HEK293 (cell line): Measurements from ENCODE around the gene METAP1D.

Source experiments
- GFI1B ChIP-seq: fragments of 450-650 bp; formaldehyde crosslinking; IDR thresholded peaks from 2 replicates; pipeline ENCODE4 v1.5.1; 2016; ENCODE audit warnings: missing biosample characterization, missing genetic modification characterization
- GLIS2 ChIP-seq: fragments of 450-650 bp; formaldehyde crosslinking; IDR thresholded peaks from 2 replicates; pipeline ENCODE4 v1.5.1; 2016; ENCODE audit warnings: missing biosample characterization, missing genetic modification characterization
- KLF8 ChIP-seq: fragments of 450-650 bp; formaldehyde crosslinking; IDR thresholded peaks from 2 replicates; pipeline ENCODE4 v1.5.1; 2016; ENCODE audit warnings: missing biosample characterization, missing genetic modification characterization
- MYNN ChIP-seq: fragments of 450-650 bp; formaldehyde crosslinking; IDR thresholded peaks from 2 replicates; pipeline ENCODE4 v1.5.1; 2016; ENCODE audit warnings: missing biosample characterization, missing genetic modification characterization, borderline replicate concordance
- SCRT2 ChIP-seq: fragments of 450-650 bp; formaldehyde crosslinking; IDR thresholded peaks from 2 replicates; pipeline ENCODE4 v1.5.1; 2016; ENCODE audit warnings: missing biosample characterization, missing genetic modification characterization
- TRIM28 ChIP-seq: IDR thresholded peaks from 2 replicates; pipeline ENCODE4 v1.6.1; 2011; ENCODE audit warnings: low read length, control low read depth, borderline replicate concordance
- ZNF146 ChIP-seq: fragments of 450-650 bp; formaldehyde crosslinking; IDR thresholded peaks from 2 replicates; pipeline ENCODE4 v1.5.1; 2016; ENCODE audit warnings: missing biosample characterization, missing genetic modification characterization
- ZNF16 ChIP-seq: fragments of 450-650 bp; formaldehyde crosslinking; IDR thresholded peaks from 2 replicates; pipeline ENCODE4 v1.5.1; 2016; ENCODE audit warnings: low read depth, missing biosample characterization, missing genetic modification characterization
- ZNF223 ChIP-seq: fragments of 450-650 bp; formaldehyde crosslinking; IDR thresholded peaks from 2 replicates; pipeline ENCODE4 v1.5.1; 2016; ENCODE audit warnings: missing biosample characterization, missing genetic modification characterization
- ZNF341 ChIP-seq: fragments of 450-650 bp; formaldehyde crosslinking; IDR thresholded peaks from 2 replicates; pipeline ENCODE4; 2016; ENCODE audit warnings: low read depth, missing biosample characterization, missing genetic modification characterization
- ZNF416 ChIP-seq: fragments of 450-650 bp; formaldehyde crosslinking; IDR thresholded peaks from 2 replicates; pipeline ENCODE4 v1.5.1; 2016; ENCODE audit warnings: missing biosample characterization, missing genetic modification characterization
- ZNF530 ChIP-seq: fragments of 450-650 bp; formaldehyde crosslinking; IDR thresholded peaks from 2 replicates; pipeline ENCODE4 v1.5.1; 2016; ENCODE audit warnings: low read depth, missing biosample characterization, missing genetic modification characterization
- ZNF585B ChIP-seq: fragments of 450-650 bp; formaldehyde crosslinking; IDR thresholded peaks from 2 replicates; pipeline ENCODE4 v1.5.1; 2016; ENCODE audit warnings: missing biosample characterization, missing genetic modification characterization
- ZNF629 ChIP-seq: fragments of 450-650 bp; formaldehyde crosslinking; IDR thresholded peaks from 2 replicates; pipeline ENCODE4 v1.5.1; 2017; ENCODE audit warnings: missing biosample characterization, missing genetic modification characterization
- ZNF660 ChIP-seq: fragments of 450-650 bp; IDR thresholded peaks from 2 replicates; pipeline ENCODE4 v1.5.1; 2018; ENCODE audit warnings: missing biosample characterization, mild to moderate bottlenecking, missing genetic modification characterization
- ZNF747 ChIP-seq: fragments of 450-650 bp; formaldehyde crosslinking; IDR thresholded peaks from 2 replicates; pipeline ENCODE4 v1.5.1; 2016; ENCODE audit warnings: missing biosample characterization, missing genetic modification characterization
- ZNF837 ChIP-seq: fragments of 450-650 bp; formaldehyde crosslinking; IDR thresholded peaks from 2 replicates; pipeline ENCODE4 v1.5.1; 2016; ENCODE audit warnings: missing biosample characterization, missing genetic modification characterization
- ZSCAN16 ChIP-seq: fragments of 450-650 bp; formaldehyde crosslinking; IDR thresholded peaks from 2 replicates; pipeline ENCODE4 v1.5.1; 2016; ENCODE audit warnings: missing biosample characterization, missing genetic modification characterization
- TF ChIP-seq, protein P1 (sequence below): fragments of 450-650 bp; formaldehyde crosslinking; IDR thresholded peaks from 2 replicates; pipeline ENCODE4 v1.5.1; 2016; ENCODE audit warnings: missing biosample characterization, missing genetic modification characterization
- TF ChIP-seq, protein P2 (sequence below): fragments of 450-650 bp; formaldehyde crosslinking; IDR thresholded peaks from 2 replicates; pipeline ENCODE4 v1.5.1; 2016; ENCODE audit warnings: missing biosample characterization, missing genetic modification characterization
- TF ChIP-seq, protein P3 (sequence below): fragments of 450-650 bp; formaldehyde crosslinking; IDR thresholded peaks from 2 replicates; pipeline ENCODE4 v1.5.1; 2017; ENCODE audit warnings: missing biosample characterization, missing genetic modification characterization
- TF ChIP-seq, protein P4 (sequence below): fragments of 450-650 bp; formaldehyde crosslinking; IDR thresholded peaks from 2 replicates; pipeline ENCODE4 v1.5.1; 2016; ENCODE audit warnings: missing biosample characterization, missing genetic modification characterization
- TF ChIP-seq, protein P5 (sequence below): fragments of 450-650 bp; formaldehyde crosslinking; IDR thresholded peaks from 2 replicates; pipeline ENCODE4 v1.5.1; 2016; ENCODE audit warnings: missing biosample characterization, missing genetic modification characterization
- TF ChIP-seq, protein P6 (sequence below): fragments of 450-650 bp; formaldehyde crosslinking; conservative IDR thresholded peaks from 2 replicates; pipeline ENCODE4 v1.5.1; 2016; ENCODE audit warnings: low read depth, missing biosample characterization, missing genetic modification characterization
- TF ChIP-seq, protein P7 (sequence below): fragments of 450-650 bp; formaldehyde crosslinking; IDR thresholded peaks from 2 replicates; pipeline ENCODE4 v1.5.1; 2017; ENCODE audit warnings: missing biosample characterization, missing genetic modification characterization

The METAP1D gene

DNA sequence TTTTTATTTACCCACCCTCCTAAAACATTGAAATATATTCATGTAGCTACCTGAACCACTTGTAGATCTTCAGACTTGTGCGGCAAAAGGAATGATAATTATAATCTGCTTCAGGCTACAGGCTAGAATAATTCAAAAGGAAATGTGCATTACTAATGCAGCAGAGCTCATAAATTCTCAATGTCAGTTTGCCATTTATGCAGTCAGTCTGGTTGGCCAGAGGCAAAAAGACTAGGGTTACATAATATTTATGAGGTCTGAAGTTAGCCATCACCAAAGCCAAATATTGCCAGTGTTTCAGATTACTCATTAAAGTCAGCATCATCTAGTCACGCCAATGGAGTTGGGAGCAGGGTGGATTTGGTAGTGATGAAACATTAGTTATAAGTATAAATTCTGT, 38.9 kb downstream of the METAP1D start (continued):
- TF ChIP-seq, protein P1, sequence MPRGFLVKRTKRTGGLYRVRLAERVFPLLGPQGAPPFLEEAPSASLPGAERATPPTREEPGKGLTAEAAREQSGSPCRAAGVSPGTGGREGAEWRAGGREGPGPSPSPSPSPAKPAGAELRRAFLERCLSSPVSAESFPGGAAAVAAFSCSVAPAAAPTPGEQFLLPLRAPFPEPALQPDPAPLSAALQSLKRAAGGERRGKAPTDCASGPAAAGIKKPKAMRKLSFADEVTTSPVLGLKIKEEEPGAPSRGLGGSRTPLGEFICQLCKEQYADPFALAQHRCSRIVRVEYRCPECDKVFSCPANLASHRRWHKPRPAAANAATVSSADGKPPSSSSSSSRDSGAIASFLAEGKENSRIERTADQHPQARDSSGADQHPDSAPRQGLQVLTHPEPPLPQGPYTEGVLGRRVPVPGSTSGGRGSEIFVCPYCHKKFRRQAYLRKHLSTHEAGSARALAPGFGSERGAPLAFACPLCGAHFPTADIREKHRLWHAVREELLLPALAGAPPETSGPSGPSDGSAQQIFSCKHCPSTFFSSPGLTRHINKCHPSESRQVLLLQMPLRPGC (tag by site-specific recombination) = peak; percentile 76; the same call in 1 of the 2 replicates
- TF ChIP-seq, protein P2, sequence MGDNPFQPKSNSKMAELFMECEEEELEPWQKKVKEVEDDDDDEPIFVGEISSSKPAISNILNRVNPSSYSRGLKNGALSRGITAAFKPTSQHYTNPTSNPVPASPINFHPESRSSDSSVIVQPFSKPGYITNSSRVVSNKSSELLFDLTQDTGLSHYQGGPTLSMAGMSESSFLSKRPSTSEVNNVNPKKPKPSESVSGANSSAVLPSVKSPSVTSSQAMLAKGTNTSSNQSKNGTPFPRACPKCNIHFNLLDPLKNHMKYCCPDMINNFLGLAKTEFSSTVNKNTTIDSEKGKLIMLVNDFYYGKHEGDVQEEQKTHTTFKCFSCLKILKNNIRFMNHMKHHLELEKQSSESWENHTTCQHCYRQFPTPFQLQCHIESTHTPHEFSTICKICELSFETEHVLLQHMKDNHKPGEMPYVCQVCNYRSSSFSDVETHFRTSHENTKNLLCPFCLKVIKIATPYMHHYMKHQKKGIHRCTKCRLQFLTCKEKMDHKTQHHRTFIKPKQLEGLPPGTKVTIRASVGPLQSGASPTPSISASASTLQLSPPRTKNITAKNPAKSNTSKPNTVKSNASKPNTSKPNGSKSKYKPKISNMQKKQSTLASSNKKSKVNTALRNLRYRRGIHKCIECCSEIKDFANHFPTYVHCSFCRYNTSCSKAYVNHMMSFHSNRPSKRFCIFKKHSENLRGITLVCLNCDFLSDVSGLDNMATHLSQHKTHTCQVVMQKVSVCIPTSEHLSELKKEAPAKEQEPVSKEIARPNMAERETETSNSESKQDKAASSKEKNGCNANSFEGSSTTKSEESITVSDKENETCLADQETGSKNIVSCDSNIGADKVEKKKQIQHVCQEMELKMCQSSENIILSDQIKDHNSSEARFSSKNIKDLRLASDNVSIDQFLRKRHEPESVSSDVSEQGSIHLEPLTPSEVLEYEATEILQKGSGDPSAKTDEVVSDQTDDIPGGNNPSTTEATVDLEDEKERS (tag by site-specific recombination) = no peak
- TF ChIP-seq MYNN (no peak), ZNF837 (tag by site-specific recombination) (no peak), SCRT2 (peak; percentile 87), GLIS2 (tag by site-specific recombination) (no peak), ZNF146 (tag by site-specific recombination) (no peak), GFI1B (tag by site-specific recombination) (no peak), KLF8 (tag by site-specific recombination) (peak; percentile 42; the same call in 1 of the 2 replicates), ZNF16 (tag by site-specific recombination) (no peak), ZNF341 (tag by site-specific recombination) (no peak), ZNF629 (tag by site-specific recombination) (peak; percentile 86), ZNF530 (tag by site-specific recombination) (no peak), TRIM28 (no peak; the same call in 1 of the 2 replicates), ZNF747 (tag by site-specific recombination) (no peak), ZNF585B (no peak), ZNF660 (tag by site-specific recombination) (no peak), ZNF223 (tag by site-specific recombination) (no peak), ZSCAN16 (tag by site-specific recombination) (no peak), ZNF416 (tag by site-specific recombination) (no peak)
- TF ChIP-seq, protein P3, sequence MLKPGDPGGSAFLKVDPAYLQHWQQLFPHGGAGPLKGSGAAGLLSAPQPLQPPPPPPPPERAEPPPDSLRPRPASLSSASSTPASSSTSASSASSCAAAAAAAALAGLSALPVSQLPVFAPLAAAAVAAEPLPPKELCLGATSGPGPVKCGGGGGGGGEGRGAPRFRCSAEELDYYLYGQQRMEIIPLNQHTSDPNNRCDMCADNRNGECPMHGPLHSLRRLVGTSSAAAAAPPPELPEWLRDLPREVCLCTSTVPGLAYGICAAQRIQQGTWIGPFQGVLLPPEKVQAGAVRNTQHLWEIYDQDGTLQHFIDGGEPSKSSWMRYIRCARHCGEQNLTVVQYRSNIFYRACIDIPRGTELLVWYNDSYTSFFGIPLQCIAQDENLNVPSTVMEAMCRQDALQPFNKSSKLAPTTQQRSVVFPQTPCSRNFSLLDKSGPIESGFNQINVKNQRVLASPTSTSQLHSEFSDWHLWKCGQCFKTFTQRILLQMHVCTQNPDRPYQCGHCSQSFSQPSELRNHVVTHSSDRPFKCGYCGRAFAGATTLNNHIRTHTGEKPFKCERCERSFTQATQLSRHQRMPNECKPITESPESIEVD = peak; percentile 90
- TF ChIP-seq, protein P4, sequence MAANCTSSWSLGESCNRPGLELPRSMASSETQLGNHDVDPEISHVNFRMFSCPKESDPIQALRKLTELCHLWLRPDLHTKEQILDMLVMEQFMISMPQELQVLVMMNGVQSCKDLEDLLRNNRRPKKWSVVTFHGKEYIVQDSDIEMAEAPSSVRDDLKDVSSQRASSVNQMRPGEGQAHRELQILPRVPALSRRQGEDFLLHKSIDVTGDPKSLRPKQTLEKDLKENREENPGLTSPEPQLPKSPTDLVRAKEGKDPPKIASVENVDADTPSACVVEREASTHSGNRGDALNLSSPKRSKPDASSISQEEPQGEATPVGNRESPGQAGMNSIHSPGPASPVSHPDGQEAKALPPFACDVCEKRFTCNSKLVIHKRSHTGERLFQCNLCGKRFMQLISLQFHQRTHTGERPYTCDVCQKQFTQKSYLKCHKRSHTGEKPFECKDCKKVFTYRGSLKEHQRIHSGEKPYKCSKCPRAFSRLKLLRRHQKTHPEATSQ (tag by site-specific recombination) = no peak
- TF ChIP-seq, protein P5, sequence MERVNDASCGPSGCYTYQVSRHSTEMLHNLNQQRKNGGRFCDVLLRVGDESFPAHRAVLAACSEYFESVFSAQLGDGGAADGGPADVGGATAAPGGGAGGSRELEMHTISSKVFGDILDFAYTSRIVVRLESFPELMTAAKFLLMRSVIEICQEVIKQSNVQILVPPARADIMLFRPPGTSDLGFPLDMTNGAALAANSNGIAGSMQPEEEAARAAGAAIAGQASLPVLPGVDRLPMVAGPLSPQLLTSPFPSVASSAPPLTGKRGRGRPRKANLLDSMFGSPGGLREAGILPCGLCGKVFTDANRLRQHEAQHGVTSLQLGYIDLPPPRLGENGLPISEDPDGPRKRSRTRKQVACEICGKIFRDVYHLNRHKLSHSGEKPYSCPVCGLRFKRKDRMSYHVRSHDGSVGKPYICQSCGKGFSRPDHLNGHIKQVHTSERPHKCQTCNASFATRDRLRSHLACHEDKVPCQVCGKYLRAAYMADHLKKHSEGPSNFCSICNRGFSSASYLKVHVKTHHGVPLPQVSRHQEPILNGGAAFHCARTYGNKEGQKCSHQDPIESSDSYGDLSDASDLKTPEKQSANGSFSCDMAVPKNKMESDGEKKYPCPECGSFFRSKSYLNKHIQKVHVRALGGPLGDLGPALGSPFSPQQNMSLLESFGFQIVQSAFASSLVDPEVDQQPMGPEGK (tag by site-specific recombination) = no peak; the same call in 1 of the 2 replicates
- TF ChIP-seq, protein P6, sequence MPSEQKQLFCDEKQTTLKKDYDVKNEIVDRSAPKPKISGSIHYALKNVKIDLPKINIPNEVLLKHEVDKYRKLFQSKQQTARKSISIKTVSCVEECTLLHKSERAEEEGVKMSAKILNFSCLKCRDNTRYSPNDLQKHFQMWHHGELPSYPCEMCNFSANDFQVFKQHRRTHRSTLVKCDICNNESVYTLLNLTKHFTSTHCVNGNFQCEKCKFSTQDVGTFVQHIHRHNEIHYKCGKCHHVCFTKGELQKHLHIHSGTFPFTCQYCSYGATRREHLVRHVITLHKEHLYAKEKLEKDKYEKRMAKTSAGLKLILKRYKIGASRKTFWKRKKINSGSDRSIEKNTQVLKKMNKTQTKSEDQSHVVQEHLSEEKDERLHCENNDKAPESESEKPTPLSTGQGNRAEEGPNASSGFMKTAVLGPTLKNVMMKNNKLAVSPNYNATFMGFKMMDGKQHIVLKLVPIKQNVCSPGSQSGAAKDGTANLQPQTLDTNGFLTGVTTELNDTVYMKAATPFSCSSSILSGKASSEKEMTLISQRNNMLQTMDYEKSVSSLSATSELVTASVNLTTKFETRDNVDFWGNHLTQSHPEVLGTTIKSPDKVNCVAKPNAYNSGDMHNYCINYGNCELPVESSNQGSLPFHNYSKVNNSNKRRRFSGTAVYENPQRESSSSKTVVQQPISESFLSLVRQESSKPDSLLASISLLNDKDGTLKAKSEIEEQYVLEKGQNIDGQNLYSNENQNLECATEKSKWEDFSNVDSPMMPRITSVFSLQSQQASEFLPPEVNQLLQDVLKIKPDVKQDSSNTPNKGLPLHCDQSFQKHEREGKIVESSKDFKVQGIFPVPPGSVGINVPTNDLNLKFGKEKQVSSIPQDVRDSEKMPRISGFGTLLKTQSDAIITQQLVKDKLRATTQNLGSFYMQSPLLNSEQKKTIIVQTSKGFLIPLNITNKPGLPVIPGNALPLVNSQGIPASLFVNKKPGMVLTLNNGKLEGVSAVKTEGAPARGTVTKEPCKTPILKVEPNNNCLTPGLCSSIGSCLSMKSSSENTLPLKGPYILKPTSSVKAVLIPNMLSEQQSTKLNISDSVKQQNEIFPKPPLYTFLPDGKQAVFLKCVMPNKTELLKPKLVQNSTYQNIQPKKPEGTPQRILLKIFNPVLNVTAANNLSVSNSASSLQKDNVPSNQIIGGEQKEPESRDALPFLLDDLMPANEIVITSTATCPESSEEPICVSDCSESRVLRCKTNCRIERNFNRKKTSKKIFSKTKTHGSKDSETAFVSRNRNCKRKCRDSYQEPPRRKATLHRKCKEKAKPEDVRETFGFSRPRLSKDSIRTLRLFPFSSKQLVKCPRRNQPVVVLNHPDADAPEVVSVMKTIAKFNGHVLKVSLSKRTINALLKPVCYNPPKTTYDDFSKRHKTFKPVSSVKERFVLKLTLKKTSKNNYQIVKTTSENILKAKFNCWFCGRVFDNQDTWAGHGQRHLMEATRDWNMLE (tag by site-specific recombination) = no peak
- TF ChIP-seq, protein P7, sequence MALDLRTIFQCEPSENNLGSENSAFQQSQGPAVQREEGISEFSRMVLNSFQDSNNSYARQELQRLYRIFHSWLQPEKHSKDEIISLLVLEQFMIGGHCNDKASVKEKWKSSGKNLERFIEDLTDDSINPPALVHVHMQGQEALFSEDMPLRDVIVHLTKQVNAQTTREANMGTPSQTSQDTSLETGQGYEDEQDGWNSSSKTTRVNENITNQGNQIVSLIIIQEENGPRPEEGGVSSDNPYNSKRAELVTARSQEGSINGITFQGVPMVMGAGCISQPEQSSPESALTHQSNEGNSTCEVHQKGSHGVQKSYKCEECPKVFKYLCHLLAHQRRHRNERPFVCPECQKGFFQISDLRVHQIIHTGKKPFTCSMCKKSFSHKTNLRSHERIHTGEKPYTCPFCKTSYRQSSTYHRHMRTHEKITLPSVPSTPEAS (tag by site-specific recombination) = no peak
